Testis (tissue), 3 donors: ENCODE results near the gene ZNF423. TPM values are rescaled to one million over a fixed set of nuclear protein-coding genes. Genes with fewer than 3 reads are reported as not detected.

ENCODE experiments used
- DNase-seq: peaks from one replicate; pipeline ENCODE4 v3.0.0-alpha.2; 2019
- H3K27ac ChIP-seq, 2 donors: fragments of 200-600 bp; sonication (generic); one replicate each; pipeline ENCODE4 v1.5.1; 2019
- H3K27me3 ChIP-seq: fragments of 200-600 bp; sonication (generic); one replicate; pipeline ENCODE4 v1.5.1; 2019
- H3K36me3 ChIP-seq: fragments of 200-600 bp; sonication (generic); one replicate; pipeline ENCODE4 v1.5.1; 2017; ENCODE audit warnings: low read depth; ENCODE audit errors: missing control alignments
- H3K4me1 ChIP-seq: fragments of 200-600 bp; sonication (generic); one replicate; pipeline ENCODE4 v1.5.1; 2019
- H3K4me3 ChIP-seq, 2 donors: fragments of 200-600 bp; sonication (generic); one replicate each; pipeline ENCODE4 v1.5.1; 2017 to 2019
- H3K9me3 ChIP-seq: fragments of 200-600 bp; sonication (generic); one replicate; pipeline ENCODE4 v1.5.1; 2017
- CTCF ChIP-seq, 3 experiments: fragments of 450-650 bp in 2 of 3; fragments of 200-600 bp in 1 of 3; sonication (generic) in 1 of 3; IDR thresholded peaks; one replicate each; pipeline ENCODE4 v1.5.1; 2016 to 2019; ENCODE audit warnings: antibody characterized with exemption in 3 of 3, mild to moderate bottlenecking in 2 of 3, moderate library complexity in 1 of 3
- POLR2A ChIP-seq: fragments of 450-650 bp; IDR thresholded peaks from one replicate; pipeline ENCODE4 v1.6.1; 2017; ENCODE audit warnings: antibody characterized with exemption, mild to moderate bottlenecking, moderate library complexity
- WGBS, 2 donors: methylation state at CpG; one replicate each; pipeline ENCODE4 v1.1.5; 2018; 5-methylcytosine and 5-hydroxymethylcytosine counted together
- intact Hi-C: fragments of 100-400 bp; cut with DNase I; formaldehyde crosslinking; loops from one replicate; pipeline ENCODE4 v1.15.1; 2023; ENCODE audit warnings: low total_unique reads
- polyA plus RNA-seq: library from polyadenylated mRNA; stranded (reverse); fragments of 350-450 nt; fragmentation: Illumina TruSeq; extraction: RNeasy Lipid Tissue Mini Kit (QIAGEN cat#74804); gene quantifications from one replicate; pipeline ENCODE4 v1.2.3, GENCODE V29; 2014; ENCODE audit warnings: low read depth, low replicate concordance; ENCODE audit not compliant: insufficient read depth
- total RNA-seq, 2 donors: library from RNA; depleted of rRNA; stranded (reverse); fragments of >200 nt; gene quantifications; one replicate each; pipeline ENCODE4 v1.2.3, GENCODE V29; 2016

The ZNF423 gene
- total and polyA plus RNA-seq, 3 donors from 2014 or later: 8.9 to 19.0 (median 12.1) TPM

- Histone ChIP-seq H3K4me3 (no peak overlapping the region), H3K9me3 (no peaks in the 10 kb centered on the region), H3K27me3 (no peaks in the 10 kb centered on the region), H3K4me1 (no peaks in the 10 kb centered on the region), H3K27ac (no peak overlapping the region), H3K36me3 (no peaks in the 10 kb centered on the region)
- intact Hi-C loops: no loop called here
- TF ChIP-seq CTCF (IDR thresholded peaks at IDR 0.05) (no peak), POLR2A (no peak)
- WGBS, 2 donors: 68 to 80% methylated on average over 2 of the region's 2 CpGs
- no peak for DNase-seq
Measured at GRCh38 chr16:49464093-49464492, 391.8 kb downstream of the ZNF423 start.

GRCh38 chr16:49463529-49463928 is 392.4 kb downstream of the ZNF423 start:
- no peaks in the 10 kb centered on the region for H3K27me3 ChIP-seq
- no peaks in the 10 kb centered on the region for H3K36me3 ChIP-seq
- no peak overlapping the region for H3K4me3 ChIP-seq
- H3K27ac ChIP-seq: no peak overlapping the region
- TF ChIP-seq CTCF (IDR thresholded peaks at IDR 0.05): no peak
- no peak for TF ChIP-seq POLR2A
- no peak for DNase-seq
- intact Hi-C loops: no loop called here
- no peaks in the 10 kb centered on the region for H3K9me3 ChIP-seq
- WGBS, 2 donors: 93 to 94% methylated on average over 7 of the region's 7 CpGs
- H3K4me1 ChIP-seq: no peaks in the 10 kb centered on the region

- DNase-seq: no peak
- intact Hi-C loops: no loop called here
- 79 to 83% methylated on average over 6 of the region's 6 CpGs for WGBS, 2 donors
- Histone ChIP-seq H3K36me3 (no peaks in the 10 kb centered on the region), H3K4me1 (no peaks in the 10 kb centered on the region), H3K4me3 (no peak overlapping the region), H3K9me3 (no peaks in the 10 kb centered on the region), H3K27ac (no peak overlapping the region), H3K27me3 (no peaks in the 10 kb centered on the region)
- TF ChIP-seq CTCF (IDR thresholded peaks at IDR 0.05) (no peak), POLR2A (no peak)
Measured at GRCh38 chr16:49462989-49463371, 392.9 kb downstream of the ZNF423 start.

GRCh38 chr16:49462362-49462988 is 393.4 kb downstream of the ZNF423 start:
- no peak for DNase-seq
- WGBS, 2 donors: 92 to 95% methylated on average over 8 of the region's 8 CpGs
- H3K9me3 ChIP-seq: no peaks in the 10 kb centered on the region
- H3K4me3 ChIP-seq: no peak overlapping the region
- intact Hi-C loops: no loop called here
- H3K27ac ChIP-seq: no peak overlapping the region
- TF ChIP-seq POLR2A (no peak), CTCF (IDR thresholded peaks at IDR 0.05) (no peak)
- H3K27me3 ChIP-seq: no peaks in the 10 kb centered on the region
- H3K4me1 ChIP-seq: no peaks in the 10 kb centered on the region
- no peaks in the 10 kb centered on the region for H3K36me3 ChIP-seq

GRCh38 chr16:49461517-49461951 is 394.4 kb downstream of the ZNF423 start:
- WGBS, 2 donors: 96 to 98% methylated on average over 7 of the region's 7 CpGs
- DNase-seq: no peak

More at GRCh38 chr16:49461517-49461951, 394.4 kb downstream of the ZNF423 start:
- no peak overlapping the region for H3K27ac ChIP-seq
- H3K36me3 ChIP-seq: no peaks in the 10 kb centered on the region
- intact Hi-C loops: no loop called here
- no peak overlapping the region for H3K4me3 ChIP-seq
- no peak for TF ChIP-seq CTCF (IDR thresholded peaks at IDR 0.05)
- TF ChIP-seq POLR2A: no peak
- H3K27me3 ChIP-seq: no peaks in the 10 kb centered on the region
- no peaks in the 10 kb centered on the region for H3K9me3 ChIP-seq
- no peaks in the 10 kb centered on the region for H3K4me1 ChIP-seq
